ENCODE measurements around the gene ZDHHC8.

The ZDHHC8 gene

DNA sequence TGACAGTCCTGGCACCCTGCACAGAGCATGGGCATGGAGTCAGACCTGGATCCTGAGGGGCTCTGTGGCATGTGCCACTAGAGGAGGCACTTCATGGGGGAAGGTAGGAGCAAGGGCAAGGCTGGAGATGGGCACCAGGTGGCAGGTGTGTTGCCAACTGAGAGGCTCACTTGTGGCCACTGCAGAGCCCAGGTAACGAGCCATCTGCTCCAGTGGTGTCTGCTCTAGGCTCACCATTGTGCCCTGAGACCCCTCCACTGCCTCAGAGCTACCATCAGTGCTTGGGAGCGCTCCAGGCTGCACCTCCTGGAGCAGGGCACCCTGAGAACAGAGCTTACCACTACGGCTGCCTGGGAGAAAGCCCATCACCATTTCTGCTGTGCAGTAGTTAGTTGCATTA is 1.3 kb upstream of the ZDHHC8 start:
- no peak for DNase-seq

DNA sequence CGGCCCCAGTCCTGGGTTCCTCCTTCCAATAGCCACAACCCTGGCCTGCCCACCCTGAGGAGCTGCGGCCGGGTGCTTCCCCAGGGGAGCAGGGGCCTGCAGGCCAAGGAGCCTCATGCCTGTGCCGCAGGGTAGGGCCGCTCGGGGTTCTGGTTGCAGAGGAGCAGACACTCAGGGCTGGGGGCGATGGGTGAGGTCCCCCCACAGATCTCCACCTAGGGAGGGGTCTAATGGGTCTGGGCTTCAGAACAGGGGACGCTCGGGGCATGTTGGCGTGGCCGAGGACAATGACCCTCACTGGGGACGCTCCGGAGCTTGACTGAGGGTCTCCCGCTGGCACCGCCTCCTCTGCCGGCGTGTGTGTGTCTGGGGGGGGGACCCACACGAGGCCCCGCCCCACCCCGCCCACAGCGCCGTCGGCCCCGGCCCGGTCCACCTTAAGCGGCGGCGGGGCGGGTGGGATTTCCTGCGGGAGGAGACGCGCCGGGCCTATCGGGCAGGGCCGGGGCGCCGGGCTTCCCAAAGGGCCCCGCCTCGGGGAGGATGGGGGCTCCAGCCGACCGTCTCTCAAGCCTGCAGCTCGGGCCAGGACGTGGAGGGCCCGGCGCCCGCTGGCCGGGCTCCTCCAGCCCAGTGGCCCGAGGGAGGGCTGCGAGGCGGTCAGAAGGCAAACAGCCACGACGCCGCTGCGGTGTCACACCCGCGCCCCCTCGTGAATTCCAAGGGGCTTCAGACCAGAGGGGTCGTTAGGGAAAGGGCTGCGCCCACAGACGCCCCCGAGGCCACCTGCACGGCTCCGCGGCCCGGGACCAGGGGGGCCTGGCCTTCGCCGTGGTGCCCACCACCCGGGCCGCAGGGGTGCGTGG is 640 bp upstream of the ZDHHC8 start:
- DNase-seq = peak; percentile 47

DNA sequence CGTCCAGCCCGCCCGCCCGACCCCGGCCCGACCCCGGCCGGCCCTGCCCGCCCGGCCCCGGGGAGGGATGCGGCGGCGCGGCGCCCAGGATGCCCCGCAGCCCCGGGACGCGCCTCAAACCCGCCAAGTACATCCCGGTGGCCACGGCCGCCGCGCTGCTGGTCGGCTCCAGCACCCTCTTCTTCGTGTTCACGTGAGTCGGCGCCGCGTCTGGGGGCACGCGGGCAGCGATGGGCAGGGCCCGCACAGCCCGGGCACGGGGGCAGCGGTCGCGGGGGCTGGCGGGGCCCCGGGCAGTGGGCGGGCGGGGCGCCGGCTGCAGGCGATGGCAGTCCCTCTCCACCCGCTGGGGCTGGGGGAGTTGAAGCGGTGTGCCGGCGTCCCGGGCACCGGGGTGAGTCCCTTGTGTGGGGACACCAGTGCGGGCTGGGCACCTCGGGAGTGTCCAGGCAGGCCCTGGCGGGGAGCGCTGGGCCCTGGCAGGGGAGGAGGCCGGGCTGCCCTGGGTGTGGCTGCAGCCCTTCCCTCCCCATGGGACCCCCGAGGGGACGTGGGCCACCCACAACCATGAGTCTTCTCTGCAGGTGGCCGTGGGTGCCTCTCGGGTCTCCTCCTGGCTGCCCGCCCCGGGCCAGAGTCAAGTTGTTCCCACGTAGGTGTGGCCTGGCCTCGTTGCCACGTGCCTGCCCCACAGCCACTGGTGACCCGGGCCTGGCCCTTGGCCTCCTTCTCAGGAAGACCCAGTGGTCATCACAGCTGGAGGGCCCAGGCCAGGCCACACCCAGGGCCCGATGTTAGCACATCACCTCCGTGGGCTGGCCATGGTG is 468 bp downstream of the ZDHHC8 start:
- no peak for DNase-seq

DNA sequence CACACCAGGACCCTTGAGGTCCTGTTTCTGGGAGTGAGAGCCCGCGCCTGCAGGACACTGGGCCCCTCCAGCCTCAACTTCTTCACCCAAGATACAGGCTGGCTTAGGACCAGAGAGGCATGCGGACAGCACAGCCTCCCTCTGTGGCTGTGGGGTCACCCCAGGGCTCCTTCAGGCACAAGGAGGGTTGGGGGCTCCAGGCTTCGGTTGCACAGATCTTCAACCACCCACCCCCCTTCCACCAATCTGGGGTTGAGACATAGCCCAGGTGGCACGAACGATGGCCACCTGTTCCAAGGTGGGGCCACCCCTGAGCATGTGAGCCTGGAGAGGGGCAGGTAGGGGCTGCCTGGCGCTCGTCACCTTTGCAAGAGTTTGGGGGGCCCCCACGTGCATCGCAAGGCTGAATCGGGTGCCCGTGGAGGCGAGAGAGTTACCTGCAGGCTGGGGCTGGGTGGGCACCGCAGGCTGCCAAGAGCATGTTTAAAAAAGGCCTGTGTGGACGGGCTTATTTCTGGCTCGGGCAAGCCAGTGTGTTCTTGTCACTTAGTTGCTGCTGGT is 1.2 kb downstream of the ZDHHC8 start:
- DNase-seq = no peak

DNA sequence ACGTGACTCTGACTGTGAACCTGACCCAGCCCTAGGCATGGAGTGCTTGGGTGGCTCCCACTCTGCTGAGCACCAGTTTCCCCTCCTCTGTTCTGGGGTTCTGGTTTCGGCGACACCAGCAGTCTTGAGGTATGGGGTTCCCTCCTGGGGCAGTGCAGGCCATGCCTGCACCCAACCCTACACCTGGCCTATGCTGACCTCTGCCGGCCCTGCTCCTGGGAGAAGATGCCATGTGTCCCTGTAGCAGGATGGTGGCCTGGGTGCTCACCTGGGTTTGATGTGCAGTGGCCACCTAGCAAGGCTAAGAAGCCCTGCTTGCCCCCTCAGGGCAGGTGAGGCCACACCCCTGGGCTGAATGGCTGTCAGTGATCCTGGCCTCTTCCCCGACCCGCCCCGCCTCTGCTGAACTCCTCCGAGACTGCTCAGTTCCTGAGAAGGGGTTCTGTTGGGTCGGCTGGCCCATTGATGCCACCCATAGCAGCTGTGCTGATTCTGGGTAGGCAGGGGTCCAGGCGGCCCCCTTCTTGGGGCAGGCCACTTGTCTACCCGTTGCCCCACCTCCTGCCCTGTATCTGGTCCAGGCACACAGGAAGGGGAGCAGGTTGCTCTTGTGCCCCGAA is 2.4 kb downstream of the ZDHHC8 start:
- no peak for DNase-seq

DNA sequence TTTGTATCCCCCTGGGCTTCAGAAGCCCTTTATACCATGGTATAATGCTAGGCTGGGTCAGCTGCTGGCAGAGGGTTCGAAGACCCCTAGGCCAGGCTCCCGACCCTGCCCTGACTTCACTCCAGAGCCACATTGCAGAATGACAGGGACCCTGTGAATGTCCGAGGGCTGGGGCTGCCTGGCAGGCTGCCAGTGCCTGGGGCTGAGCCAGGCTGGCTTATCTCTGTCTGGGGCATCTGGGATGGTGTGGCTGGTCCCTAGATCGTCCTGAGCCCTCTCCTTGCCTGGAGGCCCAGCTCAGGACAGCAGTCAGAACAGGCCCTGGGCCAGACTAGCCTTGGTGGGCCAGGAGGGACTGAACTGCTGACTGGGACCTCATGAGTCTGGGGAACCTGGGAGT is 3.7 kb downstream of the ZDHHC8 start:
- no peak for DNase-seq

DNA sequence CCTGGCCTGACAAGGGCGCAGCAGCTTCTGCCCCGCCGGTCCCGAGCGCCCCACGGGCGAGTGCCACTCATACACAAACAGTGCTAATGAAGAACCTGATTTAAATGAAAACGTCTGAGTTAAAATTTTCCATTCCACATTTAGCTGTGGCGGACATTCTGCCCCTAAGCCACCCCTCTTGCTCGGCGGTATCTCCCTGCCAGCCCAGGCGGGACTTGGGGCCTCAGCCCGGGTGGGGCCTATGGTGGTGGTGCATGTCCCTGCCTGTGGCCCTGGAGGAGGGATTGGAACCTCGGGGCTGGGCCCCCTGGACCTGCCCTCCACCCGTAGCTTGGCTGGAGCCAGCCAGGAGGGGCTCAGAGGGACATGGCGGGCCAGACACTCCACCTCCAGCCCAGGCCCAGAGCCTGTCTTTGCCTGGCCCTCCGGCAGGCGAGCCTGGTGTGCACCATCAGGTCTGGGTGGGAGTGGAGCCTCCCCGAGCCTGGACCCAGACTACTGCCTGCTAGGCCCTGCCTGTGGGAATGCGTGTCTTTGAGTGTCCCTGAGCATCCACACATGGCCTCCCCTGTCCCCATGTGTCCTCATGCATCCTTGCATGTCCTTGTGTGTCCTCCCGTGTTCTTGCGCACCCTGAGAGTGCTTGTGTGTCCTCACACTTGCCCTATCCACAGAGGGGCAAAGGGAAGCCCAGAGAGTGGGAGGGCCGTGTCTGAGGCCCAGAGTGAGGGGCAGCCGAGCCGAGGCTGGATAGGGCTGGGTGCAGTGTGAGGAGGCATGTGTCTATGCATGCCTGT is 4.4 kb downstream of the ZDHHC8 start:
- DNase-seq = no peak

DNA sequence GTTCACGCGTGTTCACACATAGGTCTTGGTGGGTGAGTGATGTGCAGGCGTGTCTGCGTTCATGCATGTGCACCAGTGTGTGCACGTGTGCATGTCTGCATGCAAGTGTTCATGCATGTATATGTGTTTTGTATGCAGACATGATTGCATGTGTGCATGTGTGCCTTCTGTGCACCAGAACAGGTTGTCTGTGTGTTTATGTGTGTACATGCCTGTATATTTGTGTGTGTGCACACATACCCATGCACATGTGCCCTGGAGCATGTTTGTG is 4.9 kb downstream of the ZDHHC8 start:
- DNase-seq = no peak

DNA sequence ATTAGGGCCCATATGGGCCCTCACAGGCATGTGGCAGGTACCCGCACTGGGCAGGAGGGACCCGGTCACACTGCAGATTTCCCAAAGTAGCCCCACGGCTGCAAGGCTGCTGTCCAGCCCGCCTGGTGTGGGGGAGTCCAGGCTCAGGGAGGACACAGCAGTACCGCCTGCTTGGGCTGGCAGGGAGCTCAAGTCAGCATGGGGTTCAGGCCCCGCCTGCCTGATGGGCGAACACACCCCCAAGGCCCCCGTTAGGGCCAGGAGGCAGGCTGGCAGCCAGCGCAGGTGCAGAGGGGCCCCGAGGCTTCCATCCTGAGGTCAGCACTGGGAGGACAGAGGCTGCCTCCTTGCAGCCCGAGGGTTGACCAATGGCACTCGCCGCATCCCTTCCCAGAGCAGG is 5.5 kb downstream of the ZDHHC8 start:
- DNase-seq = no peak

DNA sequence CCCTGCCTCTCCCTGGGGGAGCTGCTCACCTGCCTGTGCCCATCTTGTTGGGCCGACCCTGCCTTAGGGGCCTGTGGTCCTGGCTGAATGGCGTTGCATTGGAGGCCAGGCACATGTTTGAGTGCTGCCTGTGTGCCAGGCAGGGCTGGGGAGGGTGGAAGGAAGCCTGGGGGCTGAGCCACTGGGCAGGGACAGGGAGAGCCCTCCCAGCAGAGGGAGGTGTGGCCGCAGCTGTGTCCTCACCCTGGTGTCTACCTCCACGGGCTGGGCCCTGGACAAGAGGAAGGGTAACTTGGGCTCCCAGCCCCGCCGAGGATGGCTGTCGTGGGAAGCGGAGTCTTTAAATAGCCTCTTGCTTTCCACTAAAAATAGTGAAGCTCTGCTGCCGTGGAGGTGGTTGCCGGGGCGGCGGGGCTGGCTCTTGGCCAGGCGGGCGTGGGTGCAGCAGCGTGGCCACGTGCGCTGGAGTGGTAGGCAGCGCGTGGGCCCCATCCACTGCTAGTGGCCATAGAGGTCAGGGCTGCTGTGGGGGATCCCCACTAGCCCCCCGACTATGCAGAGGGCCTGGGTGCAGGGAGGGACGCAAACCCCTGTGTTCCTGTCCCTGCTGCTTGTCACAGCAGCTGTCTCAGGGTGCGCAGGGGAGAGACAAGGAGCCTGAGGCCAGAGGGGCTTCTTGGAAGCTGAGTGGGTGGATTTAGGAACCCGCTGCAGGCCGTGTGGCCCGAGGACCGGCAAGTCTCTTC is 6.2 kb downstream of the ZDHHC8 start:
- DNase-seq = no peak

DNA sequence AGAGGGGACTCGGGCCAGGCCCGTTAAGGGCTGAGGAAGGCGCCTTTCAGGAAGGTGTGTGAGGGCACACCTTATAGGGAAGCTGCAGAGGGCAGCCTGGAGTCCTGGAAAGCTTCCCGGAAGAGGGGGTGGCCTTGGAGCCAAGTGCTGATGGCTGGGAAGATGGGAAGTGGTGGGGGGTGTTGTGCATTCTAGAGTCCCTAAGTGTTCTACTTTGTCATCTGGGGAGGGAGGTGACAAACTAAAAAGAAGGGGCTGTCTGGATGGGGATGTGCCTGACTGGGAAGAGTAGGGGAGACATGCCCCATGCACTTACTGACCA is 6.8 kb downstream of the ZDHHC8 start:
- DNase-seq = no peak

DNA sequence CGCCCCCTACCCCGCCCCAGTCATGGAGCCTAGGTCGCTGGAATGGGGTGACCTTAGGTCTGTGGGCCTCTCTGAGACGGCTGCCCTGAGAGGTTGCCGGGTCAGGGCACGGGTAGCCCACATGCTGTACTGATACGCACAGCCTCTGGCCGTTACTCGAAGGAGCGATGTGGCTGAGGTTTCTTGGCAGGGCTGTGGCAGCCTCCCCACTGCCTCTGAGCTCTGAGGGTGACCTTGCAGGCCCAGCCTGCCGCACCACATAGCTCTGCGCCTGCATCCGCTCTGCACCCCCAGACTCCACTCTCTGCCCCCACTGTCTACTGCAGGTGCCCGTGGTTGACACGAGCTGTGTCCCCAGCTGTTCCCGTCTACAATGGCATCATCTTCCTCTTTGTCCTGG is 7.3 kb downstream of the ZDHHC8 start:
- DNase-seq = no peak

DNA sequence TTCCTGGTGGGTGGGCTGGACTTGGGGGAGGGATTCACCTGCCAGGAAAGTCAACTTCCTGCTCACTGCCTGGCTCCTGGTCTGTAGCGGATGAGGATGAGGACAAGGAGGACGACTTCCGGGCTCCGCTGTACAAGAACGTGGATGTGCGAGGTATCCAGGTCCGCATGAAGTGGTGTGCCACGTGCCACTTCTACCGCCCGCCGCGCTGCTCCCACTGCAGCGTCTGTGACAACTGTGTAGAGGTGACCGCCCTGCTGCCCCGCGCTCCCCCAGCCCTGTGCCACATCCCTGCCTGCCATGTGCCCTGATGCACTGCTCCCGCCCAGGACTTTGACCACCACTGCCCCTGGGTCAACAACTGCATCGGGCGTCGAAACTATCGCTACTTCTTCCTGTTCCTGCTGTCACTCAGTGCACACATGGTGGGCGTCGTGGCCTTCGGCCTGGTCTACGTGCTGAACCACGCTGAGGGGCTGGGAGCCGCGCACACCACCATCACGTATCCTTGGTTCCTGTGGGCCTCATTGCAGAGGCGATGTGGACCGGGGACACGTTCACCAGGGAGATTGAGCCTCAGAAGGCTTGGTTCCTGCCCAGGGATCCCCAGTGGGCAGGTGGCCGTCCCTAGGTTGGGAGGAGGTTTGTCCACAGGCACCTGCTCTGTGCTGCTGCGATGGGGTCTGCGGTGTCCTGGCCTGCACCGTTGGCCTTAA is 7.9 kb downstream of the ZDHHC8 start:
- DNase-seq = no peak

DNA sequence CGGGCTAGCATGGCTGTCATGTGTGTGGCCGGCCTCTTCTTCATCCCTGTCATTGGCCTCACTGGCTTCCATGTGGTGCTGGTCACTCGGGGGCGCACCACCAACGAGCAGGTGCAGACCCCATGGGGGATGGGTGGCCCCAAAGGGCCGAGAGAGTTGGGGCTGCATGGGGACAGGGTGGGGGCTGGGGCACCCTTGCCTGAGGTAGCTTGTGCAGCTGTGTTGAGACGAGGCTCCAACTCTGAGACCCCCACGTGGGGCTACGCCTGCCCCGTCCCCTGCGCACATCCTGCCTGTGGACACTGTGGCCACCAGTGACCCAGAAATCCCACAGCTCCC is 8.5 kb downstream of the ZDHHC8 start:
- no peak for DNase-seq

DNA sequence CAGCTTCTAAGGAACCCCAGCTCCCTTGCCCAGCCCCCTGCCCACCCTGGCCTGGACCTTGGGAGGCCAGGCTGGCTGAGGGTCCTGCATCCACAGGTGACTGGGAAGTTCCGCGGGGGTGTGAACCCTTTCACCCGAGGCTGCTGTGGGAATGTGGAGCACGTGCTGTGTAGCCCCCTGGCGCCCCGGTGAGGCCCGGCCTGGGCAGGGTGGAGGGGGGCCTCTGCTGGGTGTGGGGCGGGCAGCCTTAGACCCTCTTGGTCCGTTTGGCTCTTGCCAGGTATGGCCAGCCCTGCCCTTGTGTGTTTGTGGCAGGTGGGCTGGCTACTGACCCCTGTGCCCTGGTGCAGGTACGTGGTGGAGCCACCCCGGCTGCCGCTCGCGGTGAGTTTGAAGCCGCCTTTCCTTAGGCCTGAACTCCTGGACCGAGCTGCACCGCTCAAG is 8.9 kb downstream of the ZDHHC8 start:
- DNase-seq = no peak

DNA sequence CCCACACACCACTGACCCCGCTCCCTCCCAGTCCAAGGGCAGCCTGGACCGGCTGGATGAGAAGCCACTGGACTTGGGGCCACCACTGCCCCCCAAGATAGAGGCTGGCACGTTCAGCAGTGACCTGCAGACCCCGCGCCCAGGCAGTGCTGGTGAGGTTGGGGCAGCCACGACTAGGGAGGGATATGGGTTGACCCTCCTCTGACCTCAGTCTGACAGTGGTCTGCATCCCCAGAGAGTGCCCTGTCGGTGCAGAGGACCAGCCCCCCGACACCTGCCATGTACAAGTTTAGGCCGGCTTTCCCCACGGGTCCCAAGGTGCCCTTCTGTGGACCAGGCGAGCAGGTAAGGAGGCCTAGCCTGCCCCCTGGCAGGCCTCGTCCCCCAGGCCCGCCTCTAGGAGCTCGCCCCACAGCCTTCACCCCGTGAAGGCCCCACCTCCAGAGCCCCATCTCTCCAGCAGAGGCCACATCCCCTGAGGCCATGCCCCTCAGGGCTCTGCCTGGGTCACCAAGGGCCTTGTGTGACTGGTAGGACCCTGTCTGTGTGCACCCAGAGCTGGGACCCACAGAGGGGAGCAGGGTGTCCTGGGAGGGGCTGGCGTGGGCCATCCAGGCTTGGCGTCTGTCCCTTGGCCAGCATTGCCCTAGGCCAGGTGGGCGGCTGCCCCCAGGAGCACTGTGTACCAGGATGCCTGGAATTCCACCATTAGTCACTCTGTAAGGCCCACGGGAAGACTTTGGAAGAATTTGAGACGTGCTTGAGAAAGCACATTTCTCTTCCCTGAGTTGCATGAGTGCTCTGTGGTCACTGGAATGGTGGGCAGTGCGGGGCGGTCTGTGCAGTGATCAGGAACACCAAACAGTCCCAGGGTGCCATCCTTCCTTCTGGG is 9.8 kb downstream of the ZDHHC8 start:
- DNase-seq = peak; percentile 67

DNA sequence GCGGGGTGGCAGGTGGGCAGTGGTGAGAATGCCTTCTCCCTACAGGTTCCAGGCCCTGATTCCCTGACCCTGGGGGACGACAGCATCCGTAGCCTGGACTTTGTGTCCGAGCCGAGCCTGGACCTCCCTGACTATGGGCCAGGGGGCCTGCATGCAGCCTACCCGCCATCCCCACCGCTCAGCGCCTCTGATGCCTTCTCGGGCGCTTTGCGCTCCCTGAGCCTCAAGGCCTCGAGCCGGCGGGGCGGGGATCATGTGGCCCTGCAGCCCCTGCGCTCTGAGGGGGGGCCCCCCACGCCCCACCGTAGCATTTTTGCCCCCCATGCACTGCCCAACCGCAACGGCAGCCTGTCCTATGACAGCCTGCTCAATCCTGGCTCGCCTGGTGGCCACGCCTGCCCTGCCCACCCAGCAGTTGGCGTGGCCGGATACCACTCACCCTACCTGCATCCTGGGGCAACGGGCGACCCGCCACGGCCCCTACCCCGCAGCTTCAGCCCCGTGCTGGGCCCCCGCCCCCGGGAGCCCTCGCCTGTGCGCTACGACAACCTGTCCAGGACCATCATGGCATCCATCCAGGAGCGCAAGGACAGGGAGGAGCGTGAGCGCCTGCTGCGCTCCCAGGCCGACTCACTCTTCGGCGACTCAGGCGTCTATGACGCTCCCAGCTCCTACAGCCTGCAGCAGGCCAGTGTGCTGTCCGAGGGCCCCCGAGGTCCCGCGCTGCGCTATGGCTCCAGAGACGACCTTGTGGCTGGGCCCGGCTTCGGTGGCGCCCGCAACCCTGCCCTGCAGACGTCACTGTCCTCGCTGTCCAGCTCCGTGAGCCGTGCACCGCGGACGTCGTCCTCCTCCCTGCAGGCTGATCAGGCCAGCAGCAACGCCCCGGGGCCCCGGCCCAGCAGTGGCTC is 11.4 kb downstream of the ZDHHC8 start:
- DNase-seq = no peak

DNA sequence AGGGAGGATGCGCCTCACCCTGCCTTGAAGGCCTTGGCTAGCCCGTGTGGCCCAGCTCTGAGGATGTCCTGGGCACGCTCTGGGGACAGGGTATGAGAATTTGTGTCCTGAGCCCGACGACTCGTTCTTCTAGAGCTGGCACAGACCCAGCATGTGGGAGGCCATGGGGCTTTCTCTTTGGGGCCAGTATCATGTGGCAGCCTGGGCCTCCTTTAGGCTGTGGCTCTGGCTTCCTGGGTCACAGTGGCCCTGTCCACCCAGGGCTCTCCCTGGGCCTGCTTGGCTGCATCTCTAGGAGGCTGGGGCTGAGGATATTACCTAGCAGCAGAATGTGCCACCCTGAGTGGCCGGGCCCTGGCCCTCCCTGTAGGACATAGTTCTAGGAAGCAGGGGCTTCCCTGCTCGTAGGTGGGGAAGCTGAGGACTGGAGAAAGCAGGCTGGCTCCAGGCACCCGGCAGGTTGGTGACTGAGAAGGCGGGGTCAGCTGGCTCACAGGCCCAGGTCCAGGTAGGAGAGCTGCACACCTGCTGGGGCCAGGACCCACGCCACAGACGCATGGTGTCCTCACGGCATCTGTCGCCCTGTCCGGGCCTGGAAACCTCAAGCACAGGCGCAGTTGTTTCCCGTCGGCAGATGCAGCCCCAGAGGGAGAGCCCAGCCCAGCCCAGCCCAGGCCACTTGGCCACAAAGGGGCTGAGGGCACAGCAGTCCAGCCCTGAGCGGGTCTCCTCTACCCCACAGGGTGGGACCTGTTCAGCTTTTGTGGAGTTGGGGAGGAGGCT is 12.5 kb downstream of the ZDHHC8 start:
- DNase-seq = no peak
